GM12878 (cell line): ENCODE measurements around the gene SPATA3. TPM values are rescaled to one million over a fixed set of nuclear protein-coding genes. Genes with fewer than 3 reads are reported as not detected.

ENCODE experiments used
- EED ChIP-seq: sonication (generic); IDR thresholded peaks from 2 replicates; pipeline ENCODE4 v1.6.1; 2016; ENCODE audit warnings: antibody characterized with exemption, low read depth
- IRF3 ChIP-seq: fragments of 450-650 bp; IDR thresholded peaks from 2 replicates; pipeline ENCODE4 v1.6.1; 2014; ENCODE audit warnings: mild to moderate bottlenecking
- SUPT20H ChIP-seq: IDR thresholded peaks from 2 replicates; pipeline ENCODE4 v1.6.1; 2011; ENCODE audit warnings: low read depth, mild to moderate bottlenecking, low read length, moderate library complexity, borderline replicate concordance; ENCODE audit not compliant: control insufficient read depth
- TCF3 ChIP-seq: IDR thresholded peaks from 2 replicates; pipeline ENCODE4 v1.6.1; 2012; ENCODE audit warnings: low read depth, mild to moderate bottlenecking, low read length, borderline replicate concordance; ENCODE audit not compliant: insufficient read depth
- ZBTB11 ChIP-seq: fragments of 450-650 bp; formaldehyde crosslinking; IDR thresholded peaks from 2 replicates; pipeline ENCODE4 v1.5.0; 2022; ENCODE audit warnings: mild to moderate bottlenecking, missing genetic modification characterization
- polyA plus RNA-seq, 11 experiments: library from polyadenylated mRNA; depleted of rRNA in 4 of 11; unstranded in 6 of 11; stranded (reverse) in 5 of 11; fragments of >200 nt; fragmentation: Nextera tagmentation in 4 of 11; fragmentation: Illumina TruSeq in 1 of 11; extraction: Ambion mirVana in 4 of 11; extraction: Trizol in 1 of 11; gene quantifications; 1 replicate in 1 of 11; 2 replicates in 10 of 11; pipeline versions ENCODE4 v1.2.1 to v1.2.3, GENCODE V29; 2011 to 2016; ENCODE audit warnings: inconsistent platforms in 2 of 11, missing spikeins in 2 of 11, low read depth in 1 of 11
- total RNA-seq, 4 experiments: library from RNA; depleted of rRNA in 3 of 4; stranded (reverse); fragments of >200 nt in 3 of 4; fragmentation: Illumina TruSeq in 1 of 4; extraction: Trizol in 1 of 4; gene quantifications; 2 replicates each; pipeline versions ENCODE4 v1.2.1 to v1.2.3, GENCODE V29; 2013 to 2021
- TF ChIP-seq, protein P1 (sequence below): IDR thresholded peaks from 2 replicates; pipeline ENCODE4 v1.6.1; 2012; ENCODE audit warnings: mild to moderate bottlenecking, low read depth, low read length

Gene SPATA3
- total and polyA plus RNA-seq, 10 of the 15 experiments (the other 5 are each of a cell fraction or from before 2014, with no cell fraction given), result not detected

DNA sequence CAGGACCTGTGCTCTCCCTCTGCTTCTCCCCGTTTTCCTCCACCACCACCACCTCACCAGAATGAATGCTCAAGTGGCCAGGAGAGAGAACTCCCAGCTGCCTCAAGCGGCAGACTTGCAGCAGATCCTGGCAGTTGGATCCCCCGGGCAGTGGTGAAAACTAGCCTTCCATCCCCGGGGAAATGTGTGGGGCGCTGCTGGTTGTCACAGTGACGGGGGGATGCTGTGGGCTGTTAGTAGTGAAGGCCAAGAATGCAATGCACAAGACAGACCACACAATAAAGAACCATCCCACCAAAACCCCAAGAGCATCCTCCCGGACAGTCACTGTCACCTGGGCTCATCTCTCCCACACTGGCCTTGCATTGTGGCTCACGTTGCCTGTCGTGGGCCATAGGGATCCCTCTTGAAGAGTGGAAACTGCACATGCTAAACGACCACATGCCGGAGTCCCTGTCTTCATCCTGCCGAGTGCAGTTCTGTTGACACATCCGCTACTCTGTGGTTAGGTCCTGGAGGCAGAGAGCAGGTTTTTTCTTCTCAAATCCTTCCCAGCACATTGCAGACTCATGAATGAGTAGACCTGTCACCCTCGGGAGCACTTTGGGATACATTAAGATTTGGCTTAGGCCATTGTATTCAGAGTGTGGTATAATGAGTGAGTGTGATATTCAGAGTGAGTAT, 13.5 kb downstream of the SPATA3 start (continued):
- TF ChIP-seq ZBTB11 (CRISPR knock-in tag), result no peak
- no peak for TF ChIP-seq EED
- no peak for TF ChIP-seq SUPT20H
- no peak for TF ChIP-seq TCF3
- no peak for TF ChIP-seq IRF3
- TF ChIP-seq, protein P1, sequence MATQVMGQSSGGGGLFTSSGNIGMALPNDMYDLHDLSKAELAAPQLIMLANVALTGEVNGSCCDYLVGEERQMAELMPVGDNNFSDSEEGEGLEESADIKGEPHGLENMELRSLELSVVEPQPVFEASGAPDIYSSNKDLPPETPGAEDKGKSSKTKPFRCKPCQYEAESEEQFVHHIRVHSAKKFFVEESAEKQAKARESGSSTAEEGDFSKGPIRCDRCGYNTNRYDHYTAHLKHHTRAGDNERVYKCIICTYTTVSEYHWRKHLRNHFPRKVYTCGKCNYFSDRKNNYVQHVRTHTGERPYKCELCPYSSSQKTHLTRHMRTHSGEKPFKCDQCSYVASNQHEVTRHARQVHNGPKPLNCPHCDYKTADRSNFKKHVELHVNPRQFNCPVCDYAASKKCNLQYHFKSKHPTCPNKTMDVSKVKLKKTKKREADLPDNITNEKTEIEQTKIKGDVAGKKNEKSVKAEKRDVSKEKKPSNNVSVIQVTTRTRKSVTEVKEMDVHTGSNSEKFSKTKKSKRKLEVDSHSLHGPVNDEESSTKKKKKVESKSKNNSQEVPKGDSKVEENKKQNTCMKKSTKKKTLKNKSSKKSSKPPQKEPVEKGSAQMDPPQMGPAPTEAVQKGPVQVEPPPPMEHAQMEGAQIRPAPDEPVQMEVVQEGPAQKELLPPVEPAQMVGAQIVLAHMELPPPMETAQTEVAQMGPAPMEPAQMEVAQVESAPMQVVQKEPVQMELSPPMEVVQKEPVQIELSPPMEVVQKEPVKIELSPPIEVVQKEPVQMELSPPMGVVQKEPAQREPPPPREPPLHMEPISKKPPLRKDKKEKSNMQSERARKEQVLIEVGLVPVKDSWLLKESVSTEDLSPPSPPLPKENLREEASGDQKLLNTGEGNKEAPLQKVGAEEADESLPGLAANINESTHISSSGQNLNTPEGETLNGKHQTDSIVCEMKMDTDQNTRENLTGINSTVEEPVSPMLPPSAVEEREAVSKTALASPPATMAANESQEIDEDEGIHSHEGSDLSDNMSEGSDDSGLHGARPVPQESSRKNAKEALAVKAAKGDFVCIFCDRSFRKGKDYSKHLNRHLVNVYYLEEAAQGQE, result no peak
